ENCODE data around the gene CEP170B.

GRCh38 chr14:104859900-104860299, 5.2 kb upstream of the CEP170B start:
- TF ChIP-seq, protein P1, sequence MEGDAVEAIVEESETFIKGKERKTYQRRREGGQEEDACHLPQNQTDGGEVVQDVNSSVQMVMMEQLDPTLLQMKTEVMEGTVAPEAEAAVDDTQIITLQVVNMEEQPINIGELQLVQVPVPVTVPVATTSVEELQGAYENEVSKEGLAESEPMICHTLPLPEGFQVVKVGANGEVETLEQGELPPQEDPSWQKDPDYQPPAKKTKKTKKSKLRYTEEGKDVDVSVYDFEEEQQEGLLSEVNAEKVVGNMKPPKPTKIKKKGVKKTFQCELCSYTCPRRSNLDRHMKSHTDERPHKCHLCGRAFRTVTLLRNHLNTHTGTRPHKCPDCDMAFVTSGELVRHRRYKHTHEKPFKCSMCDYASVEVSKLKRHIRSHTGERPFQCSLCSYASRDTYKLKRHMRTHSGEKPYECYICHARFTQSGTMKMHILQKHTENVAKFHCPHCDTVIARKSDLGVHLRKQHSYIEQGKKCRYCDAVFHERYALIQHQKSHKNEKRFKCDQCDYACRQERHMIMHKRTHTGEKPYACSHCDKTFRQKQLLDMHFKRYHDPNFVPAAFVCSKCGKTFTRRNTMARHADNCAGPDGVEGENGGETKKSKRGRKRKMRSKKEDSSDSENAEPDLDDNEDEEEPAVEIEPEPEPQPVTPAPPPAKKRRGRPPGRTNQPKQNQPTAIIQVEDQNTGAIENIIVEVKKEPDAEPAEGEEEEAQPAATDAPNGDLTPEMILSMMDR (IDR thresholded peaks at IDR 0.05) = no peak
- TF ChIP-seq POLR2A (IDR thresholded peaks at IDR 0.05) = no peak
